GM12875 (cell line): Measurements from ENCODE around the gene LSM3.

ENCODE experiments used
- H3K4me3 ChIP-seq: one replicate; pipeline ENCODE4 v1.5.1; 2011; ENCODE audit warnings: low read depth, low read length, control low read depth
- CTCF ChIP-seq: IDR thresholded peaks from 2 replicates; pipeline ENCODE4 v1.5.1; 2011; ENCODE audit warnings: low read depth, mild to moderate bottlenecking, control low read depth, inconsistent platforms, low read length, moderate library complexity, borderline replicate concordance; ENCODE audit not compliant: insufficient read depth

The LSM3 gene

GRCh38 chr3:14152963-14153355 lies 25.7 kb upstream of the LSM3 start:
- no peak for TF ChIP-seq CTCF
- H3K4me3 ChIP-seq: no peak overlapping the region

- no peak for TF ChIP-seq CTCF
- H3K4me3 ChIP-seq: no peak overlapping the region
Measured at GRCh38 chr3:14153663-14154062, 25.0 kb upstream of the LSM3 start.

- no peak for TF ChIP-seq CTCF
- H3K4me3 ChIP-seq: no peak overlapping the region
Measured at GRCh38 chr3:14154276-14154675, 24.3 kb upstream of the LSM3 start.

GRCh38 chr3:14154895-14155440 lies 23.6 kb upstream of the LSM3 start:
- H3K4me3 ChIP-seq: no peak overlapping the region
- TF ChIP-seq CTCF: no peak

GRCh38 chr3:14156201-14156600 lies 22.4 kb upstream of the LSM3 start:
- H3K4me3 ChIP-seq: no peak overlapping the region
- no peak for TF ChIP-seq CTCF

GRCh38 chr3:14156843-14157561 lies 21.6 kb upstream of the LSM3 start:
- no peak for TF ChIP-seq CTCF
- H3K4me3 ChIP-seq: no peak overlapping the region

GRCh38 chr3:14157951-14158350 lies 20.7 kb upstream of the LSM3 start:
- TF ChIP-seq CTCF: no peak
- no peak overlapping the region for H3K4me3 ChIP-seq
